Calu3 (cell line): ENCODE data around the gene FOXB2. TPM values are rescaled to one million over a fixed set of nuclear protein-coding genes. Genes with fewer than 3 reads are reported as not detected.

Experiments used
- BruUV-seq: library from RNA; stranded (reverse); fragments of 400-500 nt; replicated peaks from 2 replicates; lab custom pipeline; 2021; lab: Mats Ljungman, UMichigan
- CTCF ChIA-PET: fragments of 300-600 bp; sonication (Branson Sonifier 250); formaldehyde crosslinking; loops from one replicate; lab custom pipeline; 2022; ENCODE audit warnings: antibody characterized with exemption; lab: Charles Lee
- DNase-seq: peaks from one replicate; pipeline ENCODE4 v3.0.0; 2022
- H3K27ac Mint-ChIP-seq: one replicate; pipeline ENCODE4 v1.8.0; 2022; ENCODE audit warnings: mixed read lengths; ENCODE audit not compliant: unreplicated experiment
- H3K27me3 Mint-ChIP-seq: one replicate; pipeline ENCODE4 v1.8.0; 2022; ENCODE audit warnings: mixed read lengths; ENCODE audit not compliant: unreplicated experiment
- H3K36me3 Mint-ChIP-seq: one replicate; pipeline ENCODE4 v1.8.0; 2022; ENCODE audit warnings: mild to moderate bottlenecking, moderate library complexity, mixed read lengths; ENCODE audit not compliant: insufficient read depth, unreplicated experiment
- H3K4me1 Mint-ChIP-seq: one replicate; pipeline ENCODE4 v1.8.0; 2022; ENCODE audit warnings: mild to moderate bottlenecking, low read depth, mixed read lengths; ENCODE audit not compliant: unreplicated experiment
- H3K4me3 Mint-ChIP-seq: one replicate; pipeline ENCODE4 v1.8.0; 2022; ENCODE audit warnings: mild to moderate bottlenecking, low read depth, moderate library complexity, mixed read lengths; ENCODE audit not compliant: unreplicated experiment
- H3K9me3 Mint-ChIP-seq: one replicate; pipeline ENCODE4 v1.8.0; 2022; ENCODE audit warnings: low read depth, mixed read lengths; ENCODE audit not compliant: unreplicated experiment
- CTCF ChIP-seq: fragments of 200-600 bp; IDR thresholded peaks from one replicate; pipeline ENCODE4 v1.8.0; 2022; ENCODE audit warnings: antibody characterized with exemption; ENCODE audit not compliant: unreplicated experiment
- intact Hi-C: fragments of 100-400 bp; cut with micrococcal nuclease; formaldehyde crosslinking; loops from one replicate; pipeline ENCODE4 v1.10.0; 2022; ENCODE audit not compliant: unreplicated experiment
- total RNA-seq: library from RNA; stranded (reverse); gene quantifications from 2 replicates; pipeline ENCODE4 v1.2.3, GENCODE V29; 2022

FOXB2 gene
- total RNA-seq, 1 experiment from 2014 or later = not detected

DNA sequence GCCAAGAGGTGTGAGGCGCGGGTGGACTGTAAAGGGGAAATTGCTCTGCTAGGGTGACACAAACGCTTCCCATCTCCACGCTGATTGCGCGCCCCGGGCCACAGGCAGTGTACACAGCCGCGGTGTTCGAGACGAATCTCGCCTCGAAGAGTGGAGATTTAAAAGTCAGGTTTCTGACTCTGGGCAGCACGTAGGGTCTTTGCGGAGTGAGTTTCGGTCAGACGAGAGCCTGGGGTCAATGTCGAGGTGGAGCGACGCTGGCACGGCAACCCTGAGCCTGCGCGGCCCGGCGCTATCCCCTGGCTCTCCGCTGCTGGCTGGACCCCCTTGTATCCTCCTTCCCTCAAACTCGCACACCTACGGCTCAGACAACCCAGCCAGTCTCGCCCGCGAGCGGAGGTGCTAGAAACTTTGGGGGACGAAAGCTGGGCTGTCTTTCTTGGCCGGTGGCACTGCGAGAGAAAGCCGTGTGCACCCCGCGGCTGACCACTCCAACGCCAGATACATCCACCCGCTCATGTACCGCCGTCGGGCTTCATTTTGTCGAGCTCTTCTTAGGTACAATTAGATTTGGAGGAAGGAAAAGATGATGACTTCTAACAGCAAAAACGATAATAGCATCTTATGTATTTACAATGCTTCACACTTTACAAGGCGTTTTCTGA, 5.4 kb upstream of the FOXB2 start:
- no peak overlapping the region for H3K4me3 Mint-ChIP-seq
- CTCF ChIA-PET = no interaction called here
- H3K9me3 Mint-ChIP-seq = no peaks in the 10 kb centered on the region
- BruUV-seq = no TSS peak
- peaks cover 7% of the 10 kb centered on the region for H3K4me1 Mint-ChIP-seq
- intact Hi-C loops = no loop called here
- peaks cover 4% of the 10 kb centered on the region for H3K36me3 Mint-ChIP-seq
- no peak overlapping the region for H3K27ac Mint-ChIP-seq
- no peak for TF ChIP-seq CTCF
- no peak for DNase-seq
- peaks cover 46% of the 10 kb centered on the region for H3K27me3 Mint-ChIP-seq

- Mint-ChIP-seq H3K4me1 (peaks cover 7% of the 10 kb centered on the region), H3K9me3 (no peaks in the 10 kb centered on the region), H3K36me3 (peaks cover 4% of the 10 kb centered on the region), H3K4me3 (no peak overlapping the region), H3K27ac (no peak overlapping the region), H3K27me3 (peaks cover 46% of the 10 kb centered on the region)
- CTCF ChIA-PET = no interaction called here
- no peak for TF ChIP-seq CTCF
- intact Hi-C loops = no loop called here
- DNase-seq = no peak
- no TSS peak for BruUV-seq
These were observed 4.7 kb upstream of the FOXB2 start for GRCh38 chr9:77014597-77015263.

DNA sequence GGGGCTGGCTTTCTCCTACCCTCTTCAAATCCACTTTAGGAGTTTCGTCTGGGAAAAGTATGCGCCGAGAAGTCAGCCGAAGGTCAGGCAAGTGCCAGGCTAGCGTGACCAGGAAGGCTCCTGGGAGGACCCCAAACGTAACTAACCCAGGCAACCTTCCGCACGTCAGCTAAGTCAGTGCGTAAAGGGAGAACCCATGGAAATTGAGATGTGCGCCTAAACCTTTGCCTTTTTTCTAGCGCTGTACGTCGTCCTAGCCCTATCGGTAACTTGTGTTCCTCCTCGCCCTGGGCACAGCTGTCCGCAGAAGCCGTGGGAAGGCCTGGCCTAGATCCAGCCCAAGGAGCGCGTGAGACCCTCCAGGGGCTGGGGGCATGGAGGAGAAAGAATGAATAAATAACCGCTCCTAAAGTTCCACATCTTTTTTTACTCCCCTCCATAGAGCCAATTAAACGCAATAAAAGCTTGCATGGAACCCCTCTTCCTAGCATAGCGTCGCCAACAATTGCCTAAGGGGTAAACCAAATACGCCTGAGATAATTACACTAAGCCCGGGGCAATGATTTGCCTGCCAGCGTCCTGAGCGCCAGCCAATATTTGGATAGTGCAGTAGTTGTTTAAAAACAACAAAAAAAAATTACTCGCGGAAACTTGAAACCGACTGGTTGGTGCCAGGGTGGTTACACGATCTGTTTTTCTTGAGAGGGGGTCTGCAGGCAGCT, 4.0 kb upstream of the FOXB2 start:
- no peak overlapping the region for H3K4me3 Mint-ChIP-seq
- intact Hi-C loops = no loop called here

DNA sequence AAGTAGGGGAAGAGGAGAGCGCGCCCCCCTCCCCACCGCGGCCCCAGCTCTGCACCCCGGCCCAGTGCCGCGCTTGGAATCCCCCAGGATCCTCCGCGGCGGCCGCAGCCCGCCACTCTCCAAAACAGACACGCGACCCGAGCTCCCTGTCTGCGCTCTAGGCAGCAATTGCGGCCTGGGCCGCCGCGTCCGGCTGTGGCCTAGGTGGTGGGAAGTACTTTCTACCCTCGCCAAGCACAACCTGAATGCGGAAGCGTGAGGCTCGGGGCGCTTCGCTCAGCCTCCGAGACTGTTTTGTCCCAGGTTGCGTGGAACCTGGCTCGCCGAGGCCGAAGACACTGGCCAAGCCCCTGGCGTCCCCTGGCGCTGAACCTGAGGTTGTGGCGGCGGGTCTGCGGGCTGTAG, 3.3 kb upstream of the FOXB2 start:
- peaks cover 4% of the 10 kb centered on the region for H3K36me3 Mint-ChIP-seq
- DNase-seq = no peak
- peaks cover 7% of the 10 kb centered on the region for H3K4me1 Mint-ChIP-seq
- no peaks in the 10 kb centered on the region for H3K9me3 Mint-ChIP-seq
- BruUV-seq = no TSS peak
- intact Hi-C loops = no loop called here
- H3K27me3 Mint-ChIP-seq = peaks cover 35% of the 10 kb centered on the region
- CTCF ChIA-PET = interaction anchor here (0.6 kb wide), 1 partner anchor 26 kb away, joined by 3 read pairs; no protein-coding TSS in a partner anchor
- H3K4me3 Mint-ChIP-seq = no peak overlapping the region
- H3K27ac Mint-ChIP-seq = no peak overlapping the region
- TF ChIP-seq CTCF = no peak

More for the DNA sequence above, 4.0 kb upstream of the FOXB2 start:
- H3K36me3 Mint-ChIP-seq = peaks cover 4% of the 10 kb centered on the region
- H3K4me1 Mint-ChIP-seq = peaks cover 7% of the 10 kb centered on the region
- no peak for DNase-seq
- no TSS peak for BruUV-seq
- H3K27ac Mint-ChIP-seq = no peak overlapping the region
- no peak for TF ChIP-seq CTCF
- H3K9me3 Mint-ChIP-seq = no peaks in the 10 kb centered on the region
- H3K27me3 Mint-ChIP-seq = peaks cover 42% of the 10 kb centered on the region
- CTCF ChIA-PET = no interaction called here
